NCI-H1436 treated with DMSO at 0.1 percent for 48 hours (cell line): ENCODE results near the gene PARD6B.
"Not testable (repeated sequence)": the region's sequence is repeated elsewhere in the genome, so short reads cannot be mapped to it uniquely, and the experiment has no call there.

Experiments
- DNase-seq: peaks from one replicate; lab custom pipeline; 2025; lab: John Stamatoyannopoulos, UW

PARD6B gene

GRCh38 chr20:50703651-50704438, 27.5 kb upstream of the PARD6B start:
- DNase-seq, result not testable (repeated sequence)

DNA sequence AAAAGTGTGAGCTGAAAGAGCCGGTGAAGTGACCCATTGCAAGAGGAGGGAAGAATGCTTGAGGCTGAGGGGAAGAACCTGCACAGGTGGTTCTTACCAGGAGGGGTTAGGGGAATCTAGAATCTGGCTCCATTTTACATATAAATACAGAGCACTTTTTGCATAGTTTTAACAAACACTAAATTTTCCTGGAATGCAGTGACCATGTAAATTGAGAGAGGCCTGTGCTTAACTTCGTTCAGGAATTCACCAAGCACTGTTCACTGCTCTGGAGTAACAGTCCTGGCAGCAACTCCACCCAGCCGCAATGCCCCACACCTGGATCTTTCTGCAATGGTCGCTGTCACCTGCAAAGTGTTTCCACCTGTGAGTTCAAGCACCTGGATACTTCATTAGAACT, 26.9 kb upstream of the PARD6B start:
- DNase-seq, result no peak

GRCh38 chr20:50704971-50705370, 26.4 kb upstream of the PARD6B start:
- DNase-seq, result no peak

DNA sequence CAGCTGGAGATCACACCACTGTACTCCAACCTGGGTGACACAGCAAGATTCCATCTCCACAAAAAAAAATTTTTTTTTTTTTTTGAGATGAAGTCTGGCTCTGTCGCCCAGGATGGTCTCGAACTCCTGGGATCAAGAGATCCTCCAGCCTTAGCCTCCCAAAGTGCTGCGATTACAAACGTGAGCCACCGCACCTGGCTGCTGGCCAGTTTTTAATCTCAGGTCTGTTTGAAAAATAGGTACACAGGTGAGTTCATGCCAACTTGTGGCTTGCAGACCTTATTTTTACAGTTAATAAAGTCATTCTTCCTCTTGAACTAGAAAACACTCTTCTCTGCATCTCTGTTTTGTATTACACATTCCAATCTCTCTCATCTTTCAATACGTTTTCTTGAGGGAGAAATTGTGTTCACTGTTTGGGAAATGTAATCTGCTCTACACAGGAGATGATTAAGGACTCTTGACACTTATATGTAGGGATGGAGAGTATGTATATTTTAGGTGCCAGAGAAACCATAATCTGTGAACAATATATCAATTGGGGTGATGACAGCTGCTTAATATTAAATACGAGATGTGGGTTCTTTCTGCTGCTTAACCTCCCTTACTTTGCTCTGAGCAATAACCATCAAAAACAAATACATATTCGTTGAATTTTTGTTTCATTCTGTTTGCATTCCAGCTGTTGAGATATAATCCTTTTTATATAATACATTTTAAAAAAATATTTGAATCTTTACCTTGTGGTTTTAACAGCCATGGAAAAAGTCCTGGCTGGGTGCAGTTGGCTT, 22.3 kb upstream of the PARD6B start:
- no peak for DNase-seq

- no peak for DNase-seq
These were observed 21.8 kb upstream of the PARD6B start for GRCh38 chr20:50709636-50709973.

DNA sequence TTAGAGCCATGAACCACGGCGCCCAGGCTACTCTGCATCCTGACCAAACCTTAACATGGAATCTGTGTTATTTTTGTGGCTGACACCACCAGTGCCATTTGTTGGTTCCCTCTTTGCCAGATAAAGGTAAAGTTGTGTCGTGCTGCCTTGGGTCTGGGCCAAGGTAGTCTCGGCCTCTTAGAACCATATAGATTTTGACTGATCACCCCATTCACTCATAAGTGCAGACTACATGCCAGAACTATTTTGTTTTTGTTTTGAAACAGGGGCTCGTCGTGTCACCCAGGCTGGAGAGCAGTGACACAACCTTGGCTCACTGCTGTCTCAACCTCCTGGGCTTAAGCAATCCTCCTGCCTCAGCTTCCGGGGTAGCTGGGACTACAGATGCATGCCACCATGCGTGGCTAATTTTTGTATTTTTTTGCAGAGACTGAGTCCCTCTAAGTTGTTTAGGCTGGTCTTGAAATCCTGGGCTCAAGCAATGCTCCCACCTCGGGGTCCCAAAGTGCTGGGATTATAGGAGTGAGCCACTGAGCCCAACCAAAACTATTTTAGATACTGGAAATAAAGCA, 20.8 kb upstream of the PARD6B start:
- DNase-seq, result no peak

- DNase-seq, result no peak
These were observed 20.1 kb upstream of the PARD6B start for GRCh38 chr20:50711113-50711825.

DNA sequence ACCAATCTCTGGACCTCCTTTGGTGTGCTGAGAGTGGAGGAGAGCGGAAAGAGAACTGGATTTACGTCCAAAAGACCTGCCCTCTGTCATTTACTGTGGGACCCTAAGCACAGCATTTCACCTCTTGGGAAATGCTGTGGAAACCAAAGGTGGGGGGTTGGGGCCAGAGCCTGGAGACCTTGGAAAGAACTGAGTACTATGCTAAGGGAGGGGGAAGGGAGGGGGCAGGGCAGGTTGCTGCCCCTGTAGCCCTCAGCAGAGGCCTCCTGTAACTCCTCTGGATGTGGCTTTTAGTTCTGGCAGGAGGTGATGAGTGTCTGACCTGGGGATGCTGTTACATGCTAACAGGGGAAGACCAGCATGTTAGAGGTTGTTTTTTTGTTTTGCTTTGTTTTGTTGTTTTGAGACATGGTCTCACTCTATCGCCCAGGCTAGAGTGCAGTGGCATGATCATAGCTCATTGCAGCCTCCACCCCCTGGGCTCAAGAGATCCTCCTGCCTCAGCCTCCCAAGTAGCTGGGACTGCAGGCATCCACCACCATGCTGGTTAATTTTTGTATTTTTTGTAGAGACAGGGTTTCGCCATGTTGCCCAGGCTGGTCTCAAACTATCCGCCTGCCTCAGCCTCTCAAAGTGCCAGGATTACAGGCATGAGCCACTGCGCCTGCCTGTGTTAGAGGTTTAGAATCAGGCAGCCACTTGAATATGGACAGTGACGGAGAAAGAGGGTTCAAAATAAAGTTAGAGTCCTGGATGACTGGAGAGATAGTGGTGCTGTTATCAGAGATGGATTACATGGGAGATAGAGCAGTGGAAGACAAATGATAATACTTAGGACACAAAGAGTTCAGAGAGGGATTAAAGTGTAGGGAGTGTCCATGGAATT, 18.4 kb upstream of the PARD6B start:
- no peak for DNase-seq

DNA sequence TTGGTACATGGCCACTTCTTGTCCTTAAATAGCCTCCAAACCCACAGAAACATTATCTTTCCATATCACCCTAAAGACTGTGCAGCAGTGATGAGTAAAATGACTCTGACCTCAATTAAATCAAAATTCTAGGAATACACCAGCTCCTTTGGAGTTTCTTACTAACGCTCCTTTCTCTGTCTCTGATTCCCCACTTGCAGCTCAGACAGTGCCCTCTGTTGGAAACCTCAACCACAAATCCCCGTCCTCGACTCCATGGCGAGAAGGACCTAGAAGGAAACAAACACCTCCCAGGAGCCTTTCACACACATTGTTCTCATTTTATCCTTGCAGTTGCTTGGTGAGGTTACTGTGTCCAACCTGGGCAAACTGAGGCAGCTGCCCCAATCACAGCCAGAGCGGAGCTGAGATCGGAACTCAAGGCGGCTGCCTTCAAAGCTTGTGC, 17.7 kb upstream of the PARD6B start:
- no peak for DNase-seq

GRCh38 chr20:50714426-50714825, 17.0 kb upstream of the PARD6B start:
- DNase-seq, result not testable (repeated sequence)

GRCh38 chr20:50715694-50716093, 15.7 kb upstream of the PARD6B start:
- DNase-seq, result no peak

- no peak for DNase-seq
These were observed 14.9 kb upstream of the PARD6B start for GRCh38 chr20:50716518-50716917.

DNA sequence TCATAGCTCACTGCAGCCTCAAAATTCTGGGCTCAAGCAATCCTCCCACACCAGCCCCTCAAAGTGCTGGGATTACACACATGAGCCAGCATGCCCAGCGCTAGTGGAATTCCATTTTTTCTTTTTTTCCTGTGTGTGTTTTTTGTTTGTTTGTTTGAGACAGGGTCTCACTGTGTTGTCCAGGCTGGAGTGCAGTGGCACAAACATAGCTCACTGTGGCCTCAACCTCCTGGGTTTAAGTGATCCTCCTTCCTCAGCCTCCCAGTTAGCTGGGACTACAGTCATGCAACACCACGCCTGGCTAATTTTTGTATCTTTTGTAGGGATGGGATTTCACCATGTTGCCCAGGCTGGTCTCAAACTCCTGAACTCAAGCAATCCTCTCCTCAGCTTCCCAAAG, 14.1 kb upstream of the PARD6B start:
- DNase-seq, result no peak

DNA sequence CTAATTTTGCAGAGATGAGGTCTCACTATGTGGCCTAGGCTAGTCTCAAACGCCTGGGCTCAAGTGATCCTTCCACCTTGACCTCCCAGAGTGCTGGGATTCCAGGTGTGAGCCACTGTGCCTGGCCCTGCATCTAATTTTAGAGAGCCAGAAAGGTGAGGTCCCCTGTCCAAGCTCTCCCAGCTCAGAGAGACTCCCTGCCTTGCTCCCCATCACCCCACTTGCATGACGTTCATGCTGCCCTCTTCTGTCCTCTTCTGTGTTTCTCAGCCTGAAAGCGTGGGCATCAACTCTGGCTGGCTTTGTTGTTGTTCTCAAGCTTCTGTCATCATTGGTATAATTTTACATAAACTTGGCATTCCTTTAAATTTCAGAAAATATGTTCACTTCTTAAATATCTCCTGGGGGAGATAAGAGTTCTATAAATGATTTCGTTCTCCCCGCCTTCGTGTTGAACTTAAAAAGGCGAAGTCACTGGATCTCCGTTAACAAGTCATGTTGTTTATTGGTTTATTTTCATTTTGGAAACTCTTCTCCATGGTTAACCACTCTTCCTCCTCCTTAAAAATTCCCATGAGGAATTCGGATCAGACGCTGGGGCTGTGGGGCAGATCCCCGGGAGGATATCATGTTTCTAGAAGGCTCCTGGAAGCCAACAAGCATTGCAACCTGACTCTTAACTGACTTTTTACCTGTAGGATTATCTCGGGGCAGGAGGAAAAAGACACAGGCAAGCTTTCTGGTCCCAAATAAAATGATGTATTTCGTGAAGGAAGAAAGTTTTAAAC, 13.2 kb upstream of the PARD6B start:
- no peak for DNase-seq

GRCh38 chr20:50719328-50719727, 12.1 kb upstream of the PARD6B start:
- DNase-seq, result no peak

GRCh38 chr20:50720026-50720425, 11.4 kb upstream of the PARD6B start:
- no peak for DNase-seq

DNA sequence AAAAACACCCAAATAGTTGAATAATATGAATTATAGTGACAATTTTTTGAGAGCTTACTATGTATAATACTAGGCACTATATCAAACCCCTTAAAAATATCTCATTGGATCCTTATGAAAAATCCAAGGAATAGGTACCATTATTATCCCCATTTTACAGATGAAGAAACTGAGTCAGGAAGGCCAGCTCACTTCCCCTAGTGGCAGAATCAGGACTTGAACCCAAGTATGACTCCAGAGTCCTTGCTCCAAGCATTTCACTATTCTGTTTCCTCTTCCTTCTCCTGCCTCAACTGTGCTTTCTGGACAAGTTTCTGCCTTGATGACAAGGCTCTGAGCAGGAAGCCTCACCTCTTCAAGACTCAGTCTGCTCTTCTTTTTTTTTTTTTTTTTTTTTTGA, 10.8 kb upstream of the PARD6B start:
- no peak for DNase-seq

GRCh38 chr20:50721881-50722281, 9.5 kb upstream of the PARD6B start:
- DNase-seq, result no peak

DNA sequence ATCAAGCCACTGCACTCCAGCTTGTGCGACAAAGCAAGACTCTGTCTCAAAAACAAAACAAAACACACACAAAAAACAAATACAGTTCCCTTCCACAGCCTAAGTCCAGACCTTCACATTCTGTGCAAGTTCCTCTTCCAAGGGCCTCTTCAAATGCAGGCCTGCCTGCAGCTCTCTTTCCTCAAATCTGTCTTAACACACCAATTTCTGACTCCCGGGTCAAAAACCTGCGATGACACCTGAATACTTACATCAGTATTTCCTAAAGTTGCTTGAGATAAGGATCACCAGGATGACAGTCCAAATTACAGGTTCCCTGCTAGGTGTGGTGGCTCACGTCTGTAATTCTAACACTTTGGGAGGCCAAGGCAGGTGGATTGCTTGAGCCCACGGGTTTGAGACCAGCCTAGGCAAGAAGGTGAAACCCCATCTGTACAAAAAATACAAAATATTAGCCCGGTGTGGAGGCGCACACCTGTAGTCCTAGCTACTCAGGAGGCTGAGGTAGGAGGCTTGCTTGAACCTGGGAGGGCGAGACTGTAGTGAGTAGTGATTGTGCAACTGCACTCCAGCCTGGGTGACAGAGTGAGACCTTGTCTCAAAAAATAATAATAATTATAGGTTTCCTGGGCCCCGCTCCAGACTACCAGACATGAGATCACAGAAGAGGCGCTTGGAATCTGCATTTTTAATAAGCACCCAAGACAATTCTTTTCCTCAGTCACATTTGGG, 8.8 kb upstream of the PARD6B start:
- no peak for DNase-seq

DNA sequence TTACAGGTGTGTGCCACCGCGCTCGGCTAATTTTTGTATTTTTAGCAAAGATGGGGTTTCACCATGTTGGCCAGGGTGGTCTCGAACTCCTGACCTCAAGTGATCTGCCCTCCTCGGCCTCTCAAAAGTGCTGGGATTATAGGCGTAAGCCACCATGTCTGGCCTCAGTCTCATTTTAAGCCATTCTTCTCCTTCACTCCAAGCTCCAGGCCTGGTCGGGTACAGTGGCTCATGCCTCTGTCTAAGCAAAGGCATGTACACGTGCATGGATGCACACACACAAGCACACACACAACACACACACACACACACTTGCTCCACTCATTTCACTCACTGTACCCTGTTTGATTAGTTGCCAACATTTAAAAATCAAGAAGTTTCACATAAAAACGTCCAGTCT, 7.7 kb upstream of the PARD6B start:
- no peak for DNase-seq
